ENCODE data around the gene ATP8B1. TPM values are rescaled to one million over a fixed set of nuclear protein-coding genes. Genes with fewer than 3 reads are reported as not detected.

The ATP8B1 gene
- total and polyA plus RNA-seq, 2 donors (not counting 3 experiments of a cell fraction or from before 2014, with no cell fraction given): 49.3 to 100 TPM

DNA sequence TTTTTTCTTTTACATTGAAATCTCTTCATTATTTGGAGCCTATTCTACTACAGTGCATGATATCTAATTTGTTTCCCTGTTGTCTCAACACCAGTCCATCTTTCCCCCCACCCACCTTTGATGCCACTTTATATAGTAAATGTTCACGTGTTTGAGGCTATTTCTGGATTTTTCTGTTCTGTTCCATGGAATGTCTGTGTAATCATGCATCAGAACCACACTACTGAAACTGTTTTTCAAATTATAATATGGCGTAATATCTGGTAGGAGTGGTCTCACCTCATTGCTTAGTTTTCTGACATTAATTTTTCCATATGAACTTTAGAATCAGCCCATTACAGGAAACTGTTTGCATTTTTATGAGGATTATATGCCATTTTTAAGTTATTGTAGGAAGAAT is 162.4 kb downstream of the ATP8B1 start:
- Histone ChIP-seq H3K4me1 (ENCODE audit: control insufficient read depth, extremely low read depth, insufficient read depth, low read length) (no peaks in the 10 kb centered on the region), H3K9me1 (replicated peaks; ENCODE audit: control insufficient read depth, extremely low read depth, insufficient read depth, low read length) (no peaks in the 10 kb centered on the region), H3K79me2 (ENCODE audit: control insufficient read depth, insufficient read depth, low read length) (no peaks in the 10 kb centered on the region), H3K4me2 (ENCODE audit: insufficient read depth, low read length) (no peak overlapping the region), H4K20me1 (replicated peaks; ENCODE audit: control insufficient read depth, extremely low read depth, insufficient read depth, low read length) (no peaks in the 10 kb centered on the region), H3K36me3 (ENCODE audit: control insufficient read depth in 2 of 2, extremely low read depth in 1 of 2, insufficient read depth in 2 of 2, low read length in 2 of 2) (no peaks in the 10 kb centered on the region), H3K9ac (replicated peaks; ENCODE audit: extremely low read depth, insufficient read depth, low read length) (no peak overlapping the region), H3K4me3 (replicated peaks in 1 of 3; ENCODE audit: insufficient read depth in 1 of 3, low read depth in 1 of 3, low read length in 3 of 3) (no peak overlapping the region), H3K9me3 (replicated peaks; ENCODE audit: control insufficient read depth, insufficient read depth, low read length) (no peaks in the 10 kb centered on the region), H3K27ac (ENCODE audit: insufficient read depth, low read depth, low read length) (no peak overlapping the region), H2AFZ (ENCODE audit: low read depth, low read length) (no peak overlapping the region), H3K27me3 (ENCODE audit: control insufficient read depth in 2 of 2, insufficient read depth in 2 of 2, low read length in 2 of 2) (no peaks in the 10 kb centered on the region)
- ChIA-PET CTCF (no interaction called here), POLR2A (interaction anchor here (0.6 kb wide), 1 partner anchor 35 kb away, joined by 3 read pairs; no protein-coding TSS in a partner anchor)
- FAIRE-seq (no peak), DNase-seq (ENCODE audit: low read depth, low spot score) (no peak)
- dilution Hi-C loops (cut with MboI; ENCODE audit: extremely low pct_ligation_motif_present, low sequenced_read_pairs) (no loop called here), intact Hi-C loops (cut with micrococcal nuclease) (no loop called here)
- no TSS peak for BruUV-seq (replicated peaks)
- no peak for TF ChIP-seq JUN (IDR thresholded peaks at IDR 0.05; ENCODE audit: borderline replicate concordance, insufficient read depth, insufficient read length, low read depth)
- no peak for TF ChIP-seq POLR2AphosphoS5 (IDR thresholded peaks at IDR 0.05; ENCODE audit: insufficient read depth, low read depth, low read length)
- TF ChIP-seq CTCF (IDR thresholded peaks at IDR 0.05; ENCODE audit: extremely low read depth in 1 of 2, insufficient read depth in 1 of 2, low read depth in 1 of 2, low read length in 2 of 2): no peak
- TF ChIP-seq FOS (IDR thresholded peaks at IDR 0.05; ENCODE audit: borderline replicate concordance, insufficient read depth, low read length): no peak
- TF ChIP-seq GATA2 (IDR thresholded peaks at IDR 0.05; ENCODE audit: insufficient read depth, insufficient read length, low read depth, low read length): no peak
- TF ChIP-seq EZH2 (IDR thresholded peaks at IDR 0.05; ENCODE audit: borderline replicate concordance, low read depth, low read length, severe bottlenecking): no peak
- TF ChIP-seq POLR2A (IDR thresholded peaks at IDR 0.05; ENCODE audit: low read depth, low read length): no peak
- TF ChIP-seq, protein P1, sequence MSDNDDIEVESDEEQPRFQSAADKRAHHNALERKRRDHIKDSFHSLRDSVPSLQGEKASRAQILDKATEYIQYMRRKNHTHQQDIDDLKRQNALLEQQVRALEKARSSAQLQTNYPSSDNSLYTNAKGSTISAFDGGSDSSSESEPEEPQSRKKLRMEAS (IDR thresholded peaks at IDR 0.05; ENCODE audit: insufficient read depth, insufficient read length): no peak

Measured in endothelial cell of umbilical vein (primary cell).